SU-DHL-6 (cell line): ENCODE measurements around the gene RPS6KB2.

Experiments used
- CTCF ChIP-seq: fragments of 200-600 bp; sonication (generic); IDR thresholded peaks from one replicate; pipeline ENCODE4 v1.5.1; 2017; ENCODE audit warnings: antibody characterized with exemption, mild to moderate bottlenecking, low read length, moderate library complexity; ENCODE audit not compliant: insufficient read depth, poor library complexity, severe bottlenecking
- EZH2phosphoT487 ChIP-seq: fragments of 200-600 bp; sonication (generic), shearing (Covaris generic); conservative IDR thresholded peaks from 2 replicates; pipeline ENCODE4 v1.6.1; 2018; ENCODE audit warnings: mild to moderate bottlenecking, antibody characterized with exemption, low read length, moderate library complexity, mixed read lengths

GRCh38 chr11:67410984-67411784, 17.1 kb upstream of the RPS6KB2 start:
- TF ChIP-seq CTCF (no peak), EZH2phosphoT487 (no peak)
